GM12873 (cell line): Measurements from ENCODE around the gene BACE2.

Experiments
- CTCF ChIP-seq: IDR thresholded peaks from 2 replicates; pipeline ENCODE4 v1.5.1; 2012; ENCODE audit warnings: low read depth, mild to moderate bottlenecking, moderate library complexity, low read length, control low read depth; ENCODE audit not compliant: insufficient read depth; ENCODE audit errors: missing control alignments

Gene BACE2

DNA sequence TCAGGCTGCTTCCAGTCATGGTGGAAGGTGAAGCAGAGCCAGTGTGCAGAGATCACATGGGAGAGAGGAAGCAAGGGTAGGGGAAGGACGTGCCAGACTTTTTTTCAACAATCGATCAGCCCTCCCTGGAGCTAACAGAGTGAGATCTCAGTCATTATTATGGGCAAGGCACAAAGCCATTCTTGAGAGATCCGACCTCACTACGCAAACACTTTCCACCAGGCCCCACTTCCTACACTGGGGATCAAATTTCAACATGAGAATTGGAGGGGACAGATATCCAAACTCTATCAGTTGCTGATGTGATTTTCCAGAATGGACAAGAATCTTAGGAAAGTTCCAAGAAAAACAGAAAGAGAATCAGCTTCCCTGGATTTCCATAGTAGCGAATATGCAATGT, 60.5 kb downstream of the BACE2 start:
- TF ChIP-seq CTCF = no peak

DNA sequence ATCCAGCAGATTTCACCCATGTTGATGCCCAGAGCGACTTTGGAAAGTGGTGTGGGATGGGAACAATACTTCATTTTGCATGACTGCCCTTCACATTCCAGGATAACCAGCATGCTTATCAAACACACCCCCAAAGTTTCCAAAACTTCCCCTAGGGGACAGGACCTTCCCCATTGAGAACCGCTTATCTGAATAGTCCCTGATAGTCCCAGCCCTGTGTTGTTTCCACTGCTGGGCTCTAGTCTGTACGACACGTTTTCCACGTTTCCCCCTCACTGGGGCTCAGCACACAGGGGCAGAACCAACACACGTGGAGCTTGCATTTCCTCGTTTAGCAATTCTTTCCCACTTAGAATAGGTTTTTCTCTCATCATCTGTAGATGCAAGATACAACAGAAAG, 61.0 kb downstream of the BACE2 start:
- TF ChIP-seq CTCF = no peak

DNA sequence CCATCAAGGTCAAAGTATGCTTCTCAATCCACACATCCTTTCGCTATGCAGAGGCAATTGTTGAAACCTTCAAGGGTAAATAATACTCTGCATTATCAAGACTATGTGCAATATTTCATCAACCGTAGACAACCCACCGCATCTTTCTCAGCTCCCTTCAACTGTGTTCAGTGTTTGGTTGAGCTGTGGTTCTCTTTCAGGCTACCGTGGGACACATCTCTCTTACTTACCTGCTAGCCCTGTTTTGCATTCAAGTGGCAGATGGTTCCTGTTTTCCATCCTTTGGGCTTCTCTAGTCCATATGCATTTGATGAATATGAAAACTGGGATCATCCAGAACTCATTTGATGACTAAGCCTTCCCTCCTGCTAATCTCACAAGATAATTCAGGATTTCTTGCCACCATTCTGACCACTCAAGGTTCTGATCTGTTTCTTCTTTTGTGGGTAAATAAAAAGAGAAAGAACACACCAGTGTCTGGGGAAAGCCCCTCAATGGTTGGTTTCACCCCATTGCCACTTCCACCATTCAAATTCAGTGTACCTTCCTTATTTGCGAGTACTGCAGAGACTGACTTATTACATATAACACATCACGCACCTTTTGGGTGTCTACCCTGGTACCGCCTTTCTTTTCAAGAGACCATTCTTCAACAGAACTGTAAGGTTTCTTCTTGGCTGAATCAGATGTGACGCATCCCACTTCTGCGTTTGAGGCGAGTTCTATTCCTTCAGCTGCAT, 61.7 kb downstream of the BACE2 start:
- TF ChIP-seq CTCF = no peak

DNA sequence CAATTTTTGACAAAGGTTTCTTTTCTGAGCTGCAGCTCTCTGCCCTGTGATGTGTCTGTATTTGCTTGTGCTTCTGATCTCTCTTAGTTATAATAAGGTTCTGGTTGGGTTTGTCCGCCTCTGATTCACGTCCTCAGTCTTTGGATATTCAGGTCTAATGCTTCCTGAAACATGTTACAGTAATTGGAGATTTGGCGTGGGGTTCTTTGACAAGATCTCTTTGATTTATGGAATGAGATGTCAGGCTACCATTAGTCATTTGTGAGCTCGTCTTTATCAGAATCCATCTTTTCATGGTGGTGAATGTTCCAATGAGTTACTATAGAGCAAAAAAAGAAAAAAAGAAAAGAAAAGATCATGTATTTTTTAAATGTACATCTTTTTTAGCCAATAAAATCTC, 62.5 kb downstream of the BACE2 start:
- no peak for TF ChIP-seq CTCF

DNA sequence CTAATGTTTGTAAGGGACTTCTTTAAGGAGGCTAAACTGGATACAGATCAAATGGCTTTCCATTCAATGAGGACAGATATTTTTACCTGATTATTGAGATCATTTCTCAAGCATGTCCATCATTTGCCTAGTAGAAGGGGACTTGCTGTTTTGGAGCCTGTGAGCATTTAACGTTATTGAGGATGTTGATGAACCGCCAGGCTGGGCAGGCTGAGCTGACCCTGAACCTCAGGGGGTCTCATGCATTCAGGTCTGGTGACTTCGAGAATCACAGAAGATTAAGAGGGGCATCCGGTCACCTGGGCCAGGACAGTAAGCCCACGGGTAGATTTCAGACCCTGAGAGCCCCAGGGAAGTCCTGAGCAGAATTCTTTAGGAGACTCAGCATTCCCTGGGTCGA, 63.1 kb downstream of the BACE2 start:
- no peak for TF ChIP-seq CTCF

- TF ChIP-seq CTCF = no peak
These were observed 64.1 kb downstream of the BACE2 start for GRCh38 chr21:41232013-41232412.

DNA sequence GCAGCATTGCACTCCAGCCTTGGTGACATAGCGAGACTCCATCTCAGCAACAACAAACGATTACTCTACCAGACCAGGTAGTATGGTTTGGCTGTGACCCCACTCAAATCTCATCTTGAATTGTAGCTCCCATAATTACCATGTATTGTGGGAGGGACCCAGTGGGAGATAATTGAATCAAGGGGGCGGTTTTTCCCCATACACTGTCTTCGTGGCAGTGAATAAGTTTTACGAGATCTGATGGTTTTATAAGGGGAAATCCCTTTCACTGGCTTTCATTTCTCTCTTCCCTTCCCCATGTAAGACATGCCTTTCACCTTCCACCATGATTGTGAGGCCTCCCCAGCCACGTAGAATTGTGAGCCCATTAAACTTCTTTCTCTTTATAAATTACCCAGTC, 66.0 kb downstream of the BACE2 start:
- no peak for TF ChIP-seq CTCF

DNA sequence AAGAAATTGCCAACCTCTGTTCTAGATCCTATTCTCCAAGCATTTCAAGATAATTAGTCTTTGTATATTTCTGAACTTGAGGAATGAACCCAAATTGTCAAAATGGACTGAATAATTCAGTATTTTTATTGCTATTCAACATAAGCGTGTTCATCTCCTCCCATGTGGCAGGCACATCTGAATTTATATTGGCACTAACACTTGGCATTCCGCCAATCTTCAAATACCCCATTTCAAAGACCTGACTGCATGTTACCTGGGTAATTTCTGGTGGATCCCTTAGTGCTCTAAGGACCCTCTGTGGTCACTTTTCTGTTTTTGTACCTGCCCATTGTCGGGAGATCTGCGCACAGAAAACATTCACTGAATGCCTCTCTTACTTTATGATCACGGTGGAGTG, 66.6 kb downstream of the BACE2 start:
- TF ChIP-seq CTCF = no peak
